H54 (cell line): ENCODE data around the gene ENKUR.
"Not testable (repeated sequence)": the region's sequence is repeated elsewhere in the genome, so short reads cannot be mapped to it uniquely, and the experiment has no call there.

Source experiments
- DNase-seq: peaks from one replicate; pipeline ENCODE4 v3.0.0; 2011; ENCODE audit warnings: low spot score, mixed read lengths; ENCODE audit not compliant: insufficient read length
- FAIRE-seq: peaks from 3 replicates; lab custom pipeline; 2011; peaks lifted over from hg19 to GRCh38; lab: Jason Lieb, UNC
- POLR2A ChIP-seq: IDR thresholded peaks from 2 replicates; pipeline ENCODE4 v1.6.1; 2011; ENCODE audit warnings: low read depth, mild to moderate bottlenecking, low read length

ENKUR gene

DNA sequence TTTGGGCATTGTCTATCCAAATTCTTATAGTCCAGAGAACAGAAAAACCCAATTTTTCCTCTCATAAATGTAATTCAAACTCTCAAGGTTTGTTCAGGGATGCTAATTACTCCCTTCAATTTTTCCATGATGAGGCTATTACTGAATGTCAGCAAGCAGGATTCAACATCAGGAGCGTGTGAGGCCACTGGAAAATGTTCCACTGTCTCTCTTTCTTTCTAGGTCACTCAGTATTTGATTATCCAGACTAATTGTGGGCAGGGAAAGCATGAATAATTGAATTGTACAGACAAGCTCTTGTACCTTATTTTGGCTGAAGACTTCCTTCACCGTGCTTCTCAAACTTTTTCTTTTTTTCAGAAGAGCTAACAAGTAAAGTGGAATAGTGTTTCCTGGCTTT, 31.1 kb upstream of the ENKUR start:
- TF ChIP-seq POLR2A, result no peak
- FAIRE-seq, result no peak

DNA sequence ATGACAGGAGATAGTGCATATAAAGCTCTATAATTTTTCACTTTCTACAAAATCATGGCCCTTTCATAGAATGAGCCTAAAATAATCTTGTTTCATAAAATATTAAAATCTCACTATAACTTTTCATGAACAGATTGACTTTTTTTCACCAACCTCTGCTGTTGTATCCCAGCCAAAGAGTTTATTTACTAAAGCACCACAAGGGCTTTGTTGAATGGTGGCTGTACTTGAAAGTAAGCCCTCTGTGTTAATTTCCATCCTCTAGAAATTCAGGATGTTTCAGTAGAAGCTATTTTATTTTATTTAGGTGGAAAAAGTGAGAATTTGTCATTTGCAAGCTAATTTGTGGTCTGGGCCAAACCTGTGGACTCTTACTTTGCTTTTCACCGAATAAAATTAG, 30.7 kb upstream of the ENKUR start:
- DNase-seq (no peak), FAIRE-seq (no peak)
- no peak for TF ChIP-seq POLR2A

More for the DNA sequence above, 31.1 kb upstream of the ENKUR start:
- DNase-seq, result no peak

DNA sequence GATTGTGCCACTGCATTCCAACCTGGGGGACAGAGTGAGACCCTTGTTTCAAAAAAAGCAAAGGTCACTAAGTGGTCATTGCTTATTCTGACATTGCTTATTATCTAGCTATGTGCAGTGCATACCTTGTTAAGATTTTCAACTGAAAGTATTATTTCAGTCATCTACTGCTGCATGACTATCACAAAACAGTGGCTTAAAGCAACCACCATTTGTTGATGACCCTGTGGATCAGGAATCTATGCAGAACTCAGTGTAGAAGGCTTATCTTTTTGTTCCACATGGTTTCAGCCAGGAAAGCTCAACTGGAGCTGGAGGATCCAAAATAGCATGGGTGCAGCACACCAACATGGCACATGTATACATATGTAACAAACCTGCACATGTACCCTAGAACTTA, 23.6 kb upstream of the ENKUR start:
- no peak for TF ChIP-seq POLR2A
- DNase-seq (no peak), FAIRE-seq (no peak)

DNA sequence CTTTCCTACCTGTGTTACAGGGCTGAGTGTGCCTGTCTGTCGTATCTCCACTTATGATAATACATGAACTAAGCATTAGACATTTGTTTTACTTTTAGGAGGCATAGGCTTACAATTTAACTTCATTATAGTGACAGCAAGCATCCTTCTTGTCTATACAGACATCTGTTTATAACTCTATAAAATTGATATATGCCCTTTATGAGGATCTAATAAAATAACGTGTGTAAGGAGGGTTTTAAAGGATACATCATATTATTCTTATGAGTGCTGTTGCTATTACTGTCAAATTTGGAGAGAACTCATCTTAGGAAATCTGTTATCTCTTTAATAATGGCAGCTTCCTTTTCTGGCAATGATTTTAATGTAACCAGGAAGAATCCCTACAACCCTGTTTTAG, 22.4 kb upstream of the ENKUR start:
- FAIRE-seq (no peak), DNase-seq (no peak)
- no peak for TF ChIP-seq POLR2A

DNA sequence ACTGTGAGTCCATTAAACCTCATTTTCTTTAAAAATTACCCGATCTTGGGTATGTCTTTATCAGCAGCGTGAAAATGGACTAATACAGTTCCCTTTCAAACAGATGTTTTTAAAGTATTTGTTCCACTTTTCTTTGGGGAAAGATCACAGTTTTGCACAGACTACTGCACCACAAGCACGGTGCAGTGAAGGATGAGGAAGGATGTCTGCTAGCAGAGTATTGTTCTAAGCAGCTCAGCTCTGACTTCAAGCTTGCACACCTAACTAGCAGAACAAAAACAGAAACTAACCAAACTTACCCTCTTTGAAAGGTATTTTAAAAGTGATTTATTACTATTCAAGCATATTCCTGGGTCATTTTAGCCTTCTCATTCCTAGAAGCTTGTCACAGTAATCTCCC, 20.4 kb upstream of the ENKUR start:
- no peak for FAIRE-seq
- no peak for TF ChIP-seq POLR2A
- no peak for DNase-seq

DNA sequence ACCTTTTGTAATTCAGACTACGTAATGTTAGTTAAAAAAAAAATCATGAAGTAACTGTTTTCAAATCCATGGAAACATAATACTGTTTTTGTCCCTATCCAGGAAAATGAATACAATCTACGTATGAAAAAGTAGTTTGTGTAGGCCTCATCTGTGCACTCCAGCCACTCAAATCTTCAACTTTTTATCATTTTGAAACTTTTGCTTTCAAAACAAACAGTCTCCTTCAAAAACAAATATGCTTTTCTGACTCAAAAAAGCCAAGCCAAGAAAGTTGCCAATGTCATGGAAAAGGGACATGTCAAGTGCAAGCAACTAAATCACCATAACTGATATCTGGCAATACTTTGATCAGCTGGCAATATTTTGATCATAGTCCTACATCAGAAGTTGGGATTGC, 13.6 kb upstream of the ENKUR start:
- FAIRE-seq, result peak; percentile 20
- no peak for TF ChIP-seq POLR2A
- no peak for DNase-seq

DNA sequence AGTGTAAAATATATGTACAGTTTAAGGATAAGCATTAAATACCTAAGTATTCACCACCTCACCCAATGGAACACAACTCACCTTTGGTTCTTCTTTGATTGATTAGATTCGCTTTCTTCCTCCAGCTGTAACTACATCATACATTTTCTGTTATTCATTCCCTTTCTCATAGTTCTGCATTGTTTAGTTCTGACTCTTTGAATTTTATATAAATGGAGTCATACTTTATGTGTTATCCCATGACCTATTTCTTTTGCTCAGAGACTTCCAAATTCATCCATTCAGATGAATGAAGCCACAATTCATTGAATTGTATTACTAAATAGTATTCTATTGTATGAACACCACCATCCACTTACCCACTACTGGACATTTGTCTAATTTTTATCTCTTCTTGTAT, 12.8 kb upstream of the ENKUR start:
- no peak for FAIRE-seq
- no peak for TF ChIP-seq POLR2A
- no peak for DNase-seq

DNA sequence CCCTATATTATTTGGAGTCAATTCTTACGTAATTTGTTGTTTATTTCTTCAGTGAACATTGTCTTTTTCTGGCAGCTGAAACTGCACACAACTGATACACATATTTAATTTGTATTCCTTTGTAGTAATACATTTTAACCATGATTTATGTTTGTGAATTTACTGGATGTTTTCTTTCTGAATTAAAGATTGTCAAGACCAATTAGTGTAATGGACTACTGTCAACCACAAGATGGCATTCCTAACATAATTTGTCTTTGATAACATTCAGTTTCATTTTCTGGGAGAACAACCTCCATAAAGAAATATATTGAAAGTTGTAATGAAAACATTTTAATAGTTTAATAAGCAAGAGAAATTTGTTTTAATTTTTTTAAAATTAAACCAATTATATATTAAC, 10.5 kb upstream of the ENKUR start:
- TF ChIP-seq POLR2A, result no peak
- no peak for FAIRE-seq
- no peak for DNase-seq

DNA sequence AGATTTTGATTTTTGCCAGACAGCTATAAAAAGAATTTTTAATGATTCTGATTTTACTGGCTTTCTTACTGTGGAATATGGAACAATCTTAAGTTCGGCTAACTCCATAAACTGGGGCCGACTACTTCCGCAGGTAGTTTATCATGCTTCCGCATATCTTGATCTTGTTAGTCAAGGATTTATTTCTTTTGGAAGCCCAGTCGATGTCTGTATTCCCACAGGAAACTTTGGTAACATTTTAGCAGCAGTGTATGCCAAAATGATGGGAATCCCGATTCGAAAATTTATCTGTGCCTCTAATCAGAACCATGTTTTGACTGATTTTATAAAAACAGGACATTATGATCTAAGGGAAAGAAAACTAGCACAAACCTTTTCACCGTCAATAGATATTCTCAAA, 8.6 kb upstream of the ENKUR start:
- no peak for TF ChIP-seq POLR2A
- DNase-seq (no peak), FAIRE-seq (no peak)

DNA sequence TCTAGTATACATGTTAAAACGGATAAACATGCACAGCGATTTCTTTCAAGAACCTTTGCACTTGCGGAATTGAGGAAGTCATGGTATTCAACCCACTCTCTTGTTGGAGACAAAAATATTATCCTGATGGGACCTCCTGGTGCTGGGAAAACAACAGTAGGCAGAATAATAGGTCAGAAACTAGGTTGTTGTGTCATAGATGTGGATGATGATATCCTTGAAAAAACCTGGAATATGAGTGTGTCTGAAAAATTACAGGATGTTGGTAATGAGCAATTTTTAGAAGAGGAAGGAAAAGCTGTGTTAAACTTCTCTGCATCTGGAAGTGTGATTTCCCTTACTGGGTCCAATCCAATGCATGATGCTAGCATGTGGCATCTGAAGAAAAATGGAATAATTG, 7.3 kb upstream of the ENKUR start:
- DNase-seq, result no peak
- FAIRE-seq, result peak; percentile 38
- no peak for TF ChIP-seq POLR2A

DNA sequence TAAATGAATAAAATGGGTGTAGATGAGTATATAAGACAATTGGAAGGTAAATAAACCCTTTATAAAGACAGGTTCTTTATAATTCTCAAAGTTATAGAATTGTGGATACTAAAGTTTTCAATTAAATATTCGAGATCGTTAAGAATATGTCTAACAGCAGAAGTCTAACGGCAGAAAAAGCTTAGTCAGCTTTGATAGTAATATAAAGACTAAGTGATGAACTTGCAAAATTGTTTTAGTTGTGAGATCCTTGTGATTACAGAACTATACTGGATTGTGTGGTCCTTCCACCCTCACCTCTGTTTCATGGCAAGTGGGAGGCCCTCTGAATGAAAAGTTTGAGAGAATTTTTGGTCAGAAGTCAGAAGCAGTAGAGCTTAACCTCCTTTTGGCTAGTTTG, 2.7 kb upstream of the ENKUR start:
- TF ChIP-seq POLR2A, result no peak
- peak; percentile 36 for FAIRE-seq
- no peak for DNase-seq

DNA sequence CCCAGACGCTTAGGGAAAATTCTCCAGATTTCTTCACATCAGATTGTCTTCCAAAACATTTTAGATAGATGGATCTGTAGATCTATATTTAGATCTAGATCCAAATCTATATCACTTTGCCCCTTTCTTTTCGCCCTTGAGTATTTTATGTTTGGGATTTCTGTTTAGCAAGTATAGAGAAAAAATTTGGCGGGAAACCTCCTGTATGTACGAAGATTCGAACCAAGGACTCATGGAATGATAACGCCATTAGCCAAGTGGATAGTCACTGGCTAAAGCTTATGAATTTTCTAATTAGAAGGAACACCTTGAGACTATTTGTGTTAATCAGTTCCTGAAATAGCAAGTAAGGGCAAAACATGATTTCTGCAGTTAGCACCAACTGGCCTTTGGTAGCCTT, 1.7 kb upstream of the ENKUR start:
- TF ChIP-seq POLR2A, result no peak
- no peak for DNase-seq
- no peak for FAIRE-seq

DNA sequence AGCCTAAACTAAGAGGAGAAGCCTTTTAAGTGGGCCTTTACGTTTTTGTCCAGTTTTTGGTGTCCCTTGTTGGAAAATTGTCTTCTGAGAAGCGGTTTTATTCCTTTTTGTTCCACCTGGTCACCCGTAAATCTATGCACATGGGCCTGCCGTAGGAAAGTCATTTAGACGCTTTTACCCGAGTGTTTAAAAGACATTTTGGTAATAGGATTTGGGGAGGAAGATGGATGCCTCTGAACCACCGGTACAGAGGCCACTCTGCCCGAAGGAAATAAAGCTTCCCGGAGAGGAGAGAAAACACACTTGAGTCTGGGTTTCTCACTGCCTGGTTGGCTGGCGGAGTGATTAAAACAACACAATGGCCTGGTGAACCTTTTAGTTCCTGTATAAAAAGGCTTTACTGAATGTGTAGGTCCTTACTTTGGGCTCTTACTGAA, 1.2 kb upstream of the ENKUR start:
- FAIRE-seq, result no peak
- no peak for DNase-seq

DNA sequence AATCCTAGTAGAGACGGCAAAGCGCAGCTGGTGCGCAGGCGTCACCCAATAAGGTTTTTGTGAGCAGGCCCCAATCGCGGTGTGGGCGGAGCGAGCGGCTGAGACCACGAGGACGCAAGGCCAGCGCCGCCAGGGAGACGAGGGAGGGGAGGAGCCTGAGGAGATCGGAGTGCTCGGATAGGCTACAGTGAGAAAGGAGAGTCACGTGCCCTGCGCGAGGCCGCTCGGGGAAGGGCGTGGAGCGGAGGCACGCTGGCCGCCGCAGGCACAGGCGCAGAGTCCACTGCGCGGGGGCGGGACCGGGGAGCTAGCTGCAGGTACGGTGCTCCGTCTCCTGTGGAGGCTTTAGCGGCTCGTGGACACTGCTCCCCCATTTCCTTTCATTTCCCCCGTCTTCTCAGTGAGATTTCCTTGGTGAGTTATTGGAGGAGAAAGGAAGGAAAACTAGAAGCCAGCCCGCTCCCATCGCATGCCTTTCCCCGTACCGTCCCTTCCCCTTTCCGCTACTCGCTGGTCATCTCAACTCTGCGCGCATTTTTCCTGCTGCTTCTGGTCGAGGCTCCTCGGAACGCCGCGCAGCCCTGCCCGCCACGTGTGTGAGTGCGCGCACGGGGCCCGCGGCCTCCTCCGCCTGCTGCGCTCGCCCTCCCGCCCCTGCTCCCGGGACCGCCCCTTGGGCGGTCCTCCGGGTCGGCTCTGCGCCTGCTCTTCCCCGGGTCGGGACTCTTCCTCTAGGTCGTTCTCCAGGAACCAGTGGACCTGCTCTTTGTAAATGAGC, 607 bp upstream of the ENKUR start, which contains the start of gene THNSL1:
Gene THNSL1 (plus strand): TSS at position 237 of the 778 bp plus-strand sequence. CDS start 6,612 bp downstream, outside the sequence.
- peak; percentile 82 for TF ChIP-seq POLR2A
- FAIRE-seq (peak; percentile 99), DNase-seq (peak; percentile 91)

More for the DNA sequence above, 1.2 kb upstream of the ENKUR start:
- TF ChIP-seq POLR2A, result no peak

DNA sequence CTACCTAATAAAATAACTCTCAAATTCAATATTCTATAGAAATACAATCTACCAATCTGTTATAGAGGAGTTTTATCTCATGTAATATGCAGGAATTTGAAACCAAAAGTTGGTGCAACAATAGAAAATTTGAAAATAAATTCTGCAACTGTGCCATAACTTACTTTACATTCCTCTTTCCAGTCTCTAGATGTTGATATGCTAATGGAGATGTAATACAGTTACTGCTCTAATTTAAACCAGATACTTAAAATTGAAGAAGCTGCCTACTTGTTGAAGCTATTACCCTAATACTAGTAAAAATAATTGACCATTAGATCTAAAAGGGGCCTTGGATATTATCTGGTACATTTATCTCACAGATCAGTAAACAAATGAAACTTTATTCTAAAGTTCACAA, 1.4 kb downstream of the ENKUR start:
- FAIRE-seq (no peak), DNase-seq (no peak)
- TF ChIP-seq POLR2A, result no peak

DNA sequence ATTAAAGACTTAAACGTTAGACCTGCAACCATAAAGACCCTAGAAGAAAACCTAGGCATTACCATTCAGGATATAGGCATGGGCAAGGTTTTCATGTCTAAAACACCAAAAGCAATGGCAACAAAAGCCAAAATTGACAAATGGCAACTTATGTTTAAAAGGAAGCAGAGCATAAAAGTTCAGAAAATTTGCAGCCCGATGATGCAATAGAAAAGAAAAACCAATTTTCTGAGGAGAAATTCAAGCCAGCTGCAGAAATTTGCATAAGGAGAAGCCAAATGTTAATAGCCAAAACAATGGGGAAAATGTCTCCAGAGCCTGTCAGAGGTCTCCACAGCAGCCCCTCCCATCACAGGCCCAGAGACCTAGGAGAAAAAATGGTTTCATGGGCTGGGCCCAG, 4.4 kb downstream of the ENKUR start:
- FAIRE-seq, result not testable (repeated sequence)

More for the DNA sequence above, 4.4 kb downstream of the ENKUR start:
- DNase-seq, result not testable (repeated sequence)
